ENCODE measurements around the gene STK32C.

Gene STK32C

DNA sequence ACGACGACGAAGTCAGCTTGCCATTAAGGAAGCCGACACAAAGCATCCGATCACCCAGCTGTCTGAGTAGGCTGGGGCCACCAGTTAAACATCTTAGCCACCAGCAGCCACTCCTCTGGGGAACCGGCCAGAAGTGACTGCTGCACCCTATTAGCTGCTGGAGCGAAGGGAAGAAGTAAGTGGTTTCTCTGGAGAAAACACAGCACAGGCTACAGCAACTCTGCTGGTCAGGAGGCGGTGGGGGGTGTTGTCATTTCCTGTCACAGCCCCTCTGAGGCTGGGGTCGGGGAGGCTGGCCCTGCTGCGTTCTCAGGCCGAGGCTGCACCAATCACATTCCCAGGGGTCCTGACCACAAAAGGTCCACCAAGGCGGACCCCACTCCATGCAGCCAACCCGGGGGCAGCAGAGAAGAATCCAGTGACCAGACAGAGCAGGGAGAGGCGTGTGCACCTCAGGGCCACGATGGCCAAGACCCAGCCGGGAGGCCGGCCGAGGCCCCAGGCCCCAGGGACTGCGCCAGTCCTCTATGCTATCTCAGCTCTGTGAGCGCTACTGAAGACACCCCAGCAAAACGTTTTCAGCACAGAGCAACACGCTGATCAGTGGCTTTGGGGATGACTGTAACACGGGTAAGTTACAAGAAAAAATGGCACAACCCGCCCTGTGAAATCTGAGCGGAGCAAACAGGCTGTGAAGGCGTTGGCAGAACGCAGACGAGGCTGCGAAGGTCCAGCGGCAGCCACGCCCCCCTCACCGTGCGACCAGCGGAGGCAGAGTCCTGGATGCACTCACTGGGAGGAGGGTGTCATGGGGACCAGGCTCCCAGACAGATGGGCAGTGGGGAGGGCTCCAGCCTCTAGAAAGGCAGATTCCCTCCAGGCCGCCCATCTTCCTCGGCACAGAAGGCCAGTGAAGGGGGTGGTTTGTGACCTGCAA lies 24.8 kb downstream of the STK32C start:
- Histone ChIP-seq H3K9ac (ENCODE audit: low read depth, low read length) (no peak overlapping the region), H3K4me1 (ENCODE audit: insufficient read depth, low read length) (no peaks in the 10 kb centered on the region), H3K27me3 (ENCODE audit: insufficient read depth, low read length) (no peaks in the 10 kb centered on the region; the same call in 1 of the 2 replicates), H3K9me3 (ENCODE audit: insufficient read depth, low read depth, low read length) (no peaks in the 10 kb centered on the region), H3K4me3 (ENCODE audit: low read length) (no peak overlapping the region), H3K36me3 (ENCODE audit: insufficient read depth, low read depth, low read length) (no peaks in the 10 kb centered on the region), H3K27ac (ENCODE audit: low read length) (no peak overlapping the region)

DNA sequence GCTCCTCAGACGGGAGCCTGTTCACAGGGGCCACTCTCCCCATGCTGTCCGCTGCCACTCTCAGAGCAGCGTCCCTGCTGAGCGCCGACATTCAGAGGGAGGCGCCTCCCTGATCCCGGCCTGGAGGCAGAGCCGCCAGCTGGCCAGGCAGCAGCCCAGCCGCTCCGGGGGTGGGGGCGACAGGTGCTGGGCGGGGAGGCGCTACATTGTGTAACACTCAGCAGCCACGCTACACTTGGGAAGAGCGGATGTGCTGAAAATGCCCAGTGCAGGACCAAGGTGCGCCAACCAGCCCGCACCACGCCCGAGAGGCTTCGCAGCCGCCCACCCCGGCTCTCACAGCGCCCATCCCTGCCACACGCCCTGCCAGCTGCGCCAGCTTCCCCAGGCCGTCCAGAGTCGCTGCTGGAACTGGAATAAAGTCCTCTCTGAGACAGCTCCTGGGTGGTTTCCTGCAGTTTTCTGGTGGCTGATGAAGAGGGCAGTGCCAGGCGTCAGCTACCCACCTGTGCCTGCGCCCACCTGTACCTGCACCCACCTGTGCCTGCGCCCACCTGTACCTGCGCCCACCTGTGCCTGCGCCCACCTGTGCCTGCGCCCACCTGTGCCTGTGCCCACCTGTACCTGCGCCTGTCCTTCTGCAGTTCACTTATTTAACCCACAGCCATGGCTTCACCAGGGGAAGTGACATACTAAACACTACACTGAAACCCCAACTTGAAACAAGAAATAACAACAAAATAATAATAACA lies 25.7 kb downstream of the STK32C start:
- H3K27ac ChIP-seq (ENCODE audit: low read length), result no peak overlapping the region
- no peak overlapping the region for H3K9ac ChIP-seq (ENCODE audit: low read depth, low read length)
- H3K4me3 ChIP-seq (ENCODE audit: low read length), result no peak overlapping the region
- H3K4me1 ChIP-seq (ENCODE audit: insufficient read depth, low read length), result no peaks in the 10 kb centered on the region
- no peaks in the 10 kb centered on the region for H3K9me3 ChIP-seq (ENCODE audit: insufficient read depth, low read depth, low read length)
- H3K36me3 ChIP-seq (ENCODE audit: insufficient read depth, low read depth, low read length), result no peaks in the 10 kb centered on the region
- no peaks in the 10 kb centered on the region; the same call in 1 of the 2 replicates for H3K27me3 ChIP-seq (ENCODE audit: insufficient read depth, low read length)

DNA sequence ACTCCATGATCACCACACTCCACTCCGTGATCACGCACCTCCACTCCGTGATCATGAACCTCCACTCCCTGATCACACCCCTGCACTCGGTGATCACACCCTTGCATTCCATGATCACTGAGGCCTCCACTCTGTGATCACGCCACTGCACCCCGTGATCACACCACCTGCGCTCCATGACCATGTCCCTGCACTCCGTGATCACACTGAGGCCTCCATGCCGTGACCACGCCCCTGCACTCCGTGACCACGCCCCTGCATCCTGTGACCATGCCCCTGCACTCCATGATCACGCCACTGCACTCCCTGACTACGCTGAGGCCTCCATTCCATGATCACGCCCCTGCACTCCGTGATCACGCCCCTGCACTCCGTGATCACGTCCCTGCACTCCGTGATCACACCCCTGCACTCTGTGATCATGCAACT lies 27.1 kb downstream of the STK32C start:
- Histone ChIP-seq H3K27me3 (ENCODE audit: insufficient read depth, low read length) (no peaks in the 10 kb centered on the region; the same call in 1 of the 2 replicates), H3K27ac (ENCODE audit: low read length) (no peak overlapping the region), H3K4me1 (ENCODE audit: insufficient read depth, low read length) (no peaks in the 10 kb centered on the region), H3K36me3 (ENCODE audit: insufficient read depth, low read depth, low read length) (no peaks in the 10 kb centered on the region), H3K9me3 (ENCODE audit: insufficient read depth, low read depth, low read length) (no peaks in the 10 kb centered on the region), H3K9ac (ENCODE audit: low read depth, low read length) (no peak overlapping the region), H3K4me3 (ENCODE audit: low read length) (no peak overlapping the region)

DNA sequence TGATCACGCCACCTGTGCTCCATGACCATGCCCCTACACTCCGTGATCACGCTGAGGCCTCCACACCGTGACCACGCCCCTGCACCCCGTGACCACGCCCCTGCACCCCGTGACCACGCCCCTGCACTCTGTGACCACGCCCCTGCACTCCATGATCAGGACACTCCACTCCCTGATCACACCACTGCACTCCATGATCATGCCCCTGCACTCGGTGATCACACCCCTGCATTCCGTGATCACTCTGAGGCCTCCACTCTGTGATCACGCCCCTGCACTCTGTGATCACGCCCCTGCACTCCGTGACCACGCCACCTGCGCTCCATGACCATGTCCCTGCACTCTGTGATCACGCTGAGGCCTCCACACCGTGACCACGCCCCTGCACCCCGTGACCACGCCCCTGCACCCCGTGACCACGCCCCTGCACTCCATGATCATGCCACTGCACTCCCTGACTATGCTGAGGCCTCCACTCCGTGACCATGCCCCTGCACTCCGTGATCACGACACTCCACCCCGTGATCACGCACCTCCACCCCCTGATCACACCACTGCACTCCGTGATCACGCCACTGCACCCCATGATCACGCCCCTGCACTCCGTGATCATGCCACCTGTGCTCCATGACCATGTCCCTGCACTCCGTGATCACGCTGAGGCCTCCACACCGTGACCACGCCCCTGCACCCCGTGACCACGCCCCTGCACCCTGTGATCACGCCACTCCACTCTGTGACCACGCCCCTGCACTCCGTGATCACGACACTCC lies 27.7 kb downstream of the STK32C start:
- H3K9me3 ChIP-seq (ENCODE audit: insufficient read depth, low read depth, low read length), result no peaks in the 10 kb centered on the region
- H3K27me3 ChIP-seq (ENCODE audit: insufficient read depth, low read length), result no peaks in the 10 kb centered on the region; the same call in 1 of the 2 replicates
- H3K4me3 ChIP-seq (ENCODE audit: low read length), result no peak overlapping the region
- no peaks in the 10 kb centered on the region for H3K4me1 ChIP-seq (ENCODE audit: insufficient read depth, low read length)
- H3K27ac ChIP-seq (ENCODE audit: low read length), result no peak overlapping the region
- no peak overlapping the region for H3K9ac ChIP-seq (ENCODE audit: low read depth, low read length)
- H3K36me3 ChIP-seq (ENCODE audit: insufficient read depth, low read depth, low read length), result no peaks in the 10 kb centered on the region

DNA sequence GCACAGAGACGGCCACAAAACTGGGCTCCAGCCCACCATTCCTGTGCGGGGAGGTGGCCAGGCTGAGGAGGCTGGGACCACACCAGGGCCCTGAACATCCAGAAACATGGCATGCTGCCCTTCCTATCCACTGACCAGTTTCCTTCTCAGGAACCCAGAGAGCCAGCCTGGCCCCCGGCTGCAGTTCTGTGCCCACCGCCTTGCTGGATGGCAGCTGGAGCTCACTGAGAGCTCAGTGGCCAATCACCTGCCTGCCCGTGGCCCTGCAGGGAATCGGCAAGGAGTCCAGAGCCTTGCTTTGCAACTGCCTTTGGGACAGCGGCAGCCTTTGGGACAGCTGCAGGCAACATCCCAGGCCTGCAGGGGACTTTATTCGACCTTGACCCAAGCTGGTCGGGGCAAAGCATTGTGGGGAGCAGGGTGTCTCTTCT lies 30.4 kb downstream of the STK32C start:
- H3K27ac ChIP-seq (ENCODE audit: low read length), result no peak overlapping the region
- no peaks in the 10 kb centered on the region for H3K9me3 ChIP-seq (ENCODE audit: insufficient read depth, low read depth, low read length)
- no peak overlapping the region for H3K4me3 ChIP-seq (ENCODE audit: low read length)
- no peak overlapping the region for H3K9ac ChIP-seq (ENCODE audit: low read depth, low read length)
- H3K36me3 ChIP-seq (ENCODE audit: insufficient read depth, low read depth, low read length), result no peaks in the 10 kb centered on the region
- no peaks in the 10 kb centered on the region for H3K4me1 ChIP-seq (ENCODE audit: insufficient read depth, low read length)
- H3K27me3 ChIP-seq (ENCODE audit: insufficient read depth, low read length), result no peaks in the 10 kb centered on the region

DNA sequence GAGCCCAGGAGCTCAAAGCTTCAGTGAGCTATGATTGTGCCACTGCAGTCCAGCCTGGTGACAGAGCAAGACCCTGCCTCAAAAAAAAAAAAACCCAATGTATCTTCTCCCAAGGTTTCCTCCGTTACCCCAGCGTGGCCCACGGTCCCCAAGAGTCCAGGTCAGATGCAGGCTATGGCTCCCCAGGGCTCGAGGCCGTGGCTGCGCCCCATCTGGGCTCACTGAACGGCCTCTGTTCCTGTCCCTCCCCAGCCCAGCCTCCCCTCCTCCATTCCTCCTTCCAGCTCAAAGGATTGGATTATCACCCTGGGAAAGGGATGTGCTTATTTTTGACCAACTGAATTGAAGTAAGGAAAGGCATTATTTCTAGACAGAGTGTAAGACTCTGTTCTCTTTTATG lies 31.0 kb downstream of the STK32C start:
- no peaks in the 10 kb centered on the region for H3K36me3 ChIP-seq (ENCODE audit: insufficient read depth, low read depth, low read length)
- H3K27me3 ChIP-seq (ENCODE audit: insufficient read depth, low read length), result no peaks in the 10 kb centered on the region
- no peak overlapping the region for H3K27ac ChIP-seq (ENCODE audit: low read length)

DNA sequence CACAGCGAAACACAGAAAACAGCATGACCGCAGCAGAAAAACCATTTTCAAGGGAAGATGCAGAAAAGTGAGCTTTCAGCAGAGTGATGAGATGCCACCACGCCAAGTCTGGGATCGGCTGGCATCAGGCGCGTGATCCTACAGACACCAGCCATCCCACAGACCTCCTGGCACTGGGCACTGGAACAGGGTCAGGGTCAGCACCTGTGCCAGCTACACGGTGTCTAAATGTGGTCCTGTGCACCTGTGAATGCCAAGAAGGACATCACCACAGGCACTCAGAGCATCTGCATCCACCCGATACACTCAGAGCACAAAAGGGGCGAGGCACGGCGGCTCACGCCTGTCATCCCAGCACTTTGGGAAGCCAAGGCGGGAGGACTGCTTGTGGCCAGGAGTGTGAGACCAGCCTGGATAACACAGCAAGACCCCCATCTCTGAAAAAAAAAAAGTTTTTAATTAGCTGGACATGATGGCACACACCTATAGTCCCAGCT lies 31.5 kb downstream of the STK32C start:
- H3K36me3 ChIP-seq (ENCODE audit: insufficient read depth, low read depth, low read length), result no peaks in the 10 kb centered on the region
- H3K9ac ChIP-seq (ENCODE audit: low read depth, low read length), result no peak overlapping the region
- no peak overlapping the region for H3K4me3 ChIP-seq (ENCODE audit: low read length)
- no peaks in the 10 kb centered on the region for H3K27me3 ChIP-seq (ENCODE audit: insufficient read depth, low read length)
- H3K9me3 ChIP-seq (ENCODE audit: insufficient read depth, low read depth, low read length), result no peaks in the 10 kb centered on the region
- no peak overlapping the region for H3K27ac ChIP-seq (ENCODE audit: low read length)
- H3K4me1 ChIP-seq (ENCODE audit: insufficient read depth, low read length), result no peaks in the 10 kb centered on the region

More for the DNA sequence above, 31.0 kb downstream of the STK32C start:
- no peak overlapping the region for H3K4me3 ChIP-seq (ENCODE audit: low read length)
- no peak overlapping the region for H3K9ac ChIP-seq (ENCODE audit: low read depth, low read length)
- H3K4me1 ChIP-seq (ENCODE audit: insufficient read depth, low read length), result no peaks in the 10 kb centered on the region
- no peaks in the 10 kb centered on the region for H3K9me3 ChIP-seq (ENCODE audit: insufficient read depth, low read depth, low read length)

DNA sequence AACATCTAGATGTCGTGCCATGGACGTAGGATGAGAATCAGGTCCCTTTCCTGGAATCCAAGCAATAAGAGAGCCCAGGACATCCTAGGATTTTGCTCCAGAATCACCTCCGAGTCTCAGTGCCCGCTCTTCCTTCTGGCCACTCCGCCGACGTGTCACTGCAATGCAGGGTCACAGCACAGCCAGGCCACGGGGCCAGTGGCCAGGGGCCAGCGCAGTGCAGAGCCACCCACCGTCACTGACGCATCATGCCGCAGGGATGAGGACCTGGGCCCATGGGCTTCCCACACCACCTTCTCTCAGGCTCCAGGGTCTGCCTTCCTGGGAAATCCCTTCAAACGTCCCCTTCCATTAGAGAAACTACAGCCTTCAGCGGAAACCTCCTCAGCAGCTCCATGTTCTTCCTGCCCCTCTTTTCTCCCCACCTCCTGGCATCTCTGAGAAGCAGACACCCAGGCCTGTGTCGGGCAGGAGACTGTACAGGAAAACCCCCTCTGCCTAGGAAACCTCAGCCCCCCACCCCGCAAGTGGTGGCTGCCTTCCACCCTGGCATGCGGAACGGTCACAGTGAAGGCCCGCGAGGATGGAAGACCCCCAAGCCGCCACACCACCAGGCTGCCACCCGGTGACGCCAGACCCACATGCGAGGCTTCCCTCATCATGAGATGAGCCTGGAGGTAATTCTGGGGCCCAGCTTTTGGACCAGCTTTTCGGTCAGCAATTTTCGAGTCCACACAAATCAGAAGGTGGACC lies 32.1 kb downstream of the STK32C start:
- Histone ChIP-seq H3K9me3 (ENCODE audit: insufficient read depth, low read depth, low read length) (no peaks in the 10 kb centered on the region), H3K27me3 (ENCODE audit: insufficient read depth, low read length) (no peaks in the 10 kb centered on the region), H3K4me1 (ENCODE audit: insufficient read depth, low read length) (no peaks in the 10 kb centered on the region), H3K36me3 (ENCODE audit: insufficient read depth, low read depth, low read length) (no peaks in the 10 kb centered on the region), H3K9ac (ENCODE audit: low read depth, low read length) (no peak overlapping the region), H3K4me3 (ENCODE audit: low read length) (no peak overlapping the region), H3K27ac (ENCODE audit: low read length) (no peak overlapping the region)

DNA sequence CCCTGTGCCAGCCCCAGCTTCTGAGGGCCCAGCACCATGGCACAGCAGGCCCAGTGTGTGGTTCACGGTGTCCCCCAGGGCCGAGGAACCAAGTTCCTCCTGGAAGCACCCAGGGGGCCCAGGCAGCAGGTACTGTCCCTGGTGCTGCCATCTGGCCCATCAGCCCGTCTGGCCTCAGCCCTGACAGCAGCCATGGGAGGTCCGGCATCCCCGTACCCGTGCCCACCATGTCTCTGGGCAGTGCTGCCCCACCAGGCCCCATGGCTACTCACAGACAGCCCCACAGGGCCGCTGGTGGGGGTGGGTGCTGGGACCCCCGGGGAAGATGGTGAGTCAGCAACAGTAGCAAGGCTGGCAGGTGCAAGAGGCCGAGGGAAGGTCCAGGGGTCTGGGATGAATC lies 32.8 kb downstream of the STK32C start:
- H3K9ac ChIP-seq (ENCODE audit: low read depth, low read length), result no peak overlapping the region; the same call in 1 of the 2 replicates
- H3K9me3 ChIP-seq (ENCODE audit: insufficient read depth, low read depth, low read length), result no peaks in the 10 kb centered on the region
- no peak overlapping the region for H3K27ac ChIP-seq (ENCODE audit: low read length)
- H3K4me3 ChIP-seq (ENCODE audit: low read length), result no peak overlapping the region
- no peaks in the 10 kb centered on the region for H3K27me3 ChIP-seq (ENCODE audit: insufficient read depth, low read length)
- no peaks in the 10 kb centered on the region for H3K36me3 ChIP-seq (ENCODE audit: insufficient read depth, low read depth, low read length)
- no peaks in the 10 kb centered on the region for H3K4me1 ChIP-seq (ENCODE audit: insufficient read depth, low read length)

DNA sequence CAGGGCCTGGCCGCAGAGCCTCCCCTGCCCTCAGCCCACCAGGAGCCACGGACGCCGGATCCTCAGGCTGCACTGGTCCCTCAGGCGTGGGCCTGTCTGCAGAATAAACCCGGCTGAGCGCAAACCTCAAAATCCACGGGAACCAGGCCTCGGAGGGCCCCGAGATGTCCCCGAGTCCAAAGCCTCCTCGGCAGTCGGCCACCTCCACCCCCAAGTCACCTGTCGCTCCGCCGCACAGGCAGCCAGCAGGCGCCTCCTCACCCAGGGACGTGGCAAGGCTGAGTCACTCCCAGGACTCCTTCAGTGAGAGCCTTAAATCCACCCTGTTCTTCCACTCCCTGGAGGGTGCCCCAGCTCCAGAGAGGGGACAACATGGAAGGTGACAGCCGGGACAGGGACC lies 33.2 kb downstream of the STK32C start:
- Histone ChIP-seq H3K9ac (ENCODE audit: low read depth, low read length) (no peak overlapping the region; the same call in 1 of the 2 replicates), H3K4me1 (ENCODE audit: insufficient read depth, low read length) (no peaks in the 10 kb centered on the region), H3K9me3 (ENCODE audit: insufficient read depth, low read depth, low read length) (no peaks in the 10 kb centered on the region), H3K27me3 (ENCODE audit: insufficient read depth, low read length) (no peaks in the 10 kb centered on the region), H3K27ac (ENCODE audit: low read length) (no peak overlapping the region), H3K4me3 (ENCODE audit: low read length) (no peak overlapping the region), H3K36me3 (ENCODE audit: insufficient read depth, low read depth, low read length) (no peaks in the 10 kb centered on the region)

DNA sequence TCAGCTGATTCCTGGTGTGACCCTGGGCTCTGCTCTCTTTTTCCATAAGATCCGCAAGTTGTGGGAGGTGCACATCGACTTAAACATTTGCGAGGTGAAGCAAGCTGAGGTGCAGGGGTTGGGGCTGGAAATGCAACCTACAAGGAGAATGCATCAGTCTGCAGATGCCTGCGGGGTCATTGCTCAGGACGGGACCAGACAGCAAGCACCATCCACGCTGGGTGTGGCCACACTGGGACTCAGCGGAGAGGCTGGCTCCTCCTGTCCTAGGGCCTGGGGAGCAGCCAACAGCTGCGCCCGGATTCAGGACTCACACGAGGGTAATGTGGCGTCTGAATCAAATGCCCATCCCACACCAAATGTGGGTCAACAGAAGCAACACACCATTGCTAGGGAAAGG lies 33.8 kb downstream of the STK32C start:
- Histone ChIP-seq H3K27ac (ENCODE audit: low read length) (no peak overlapping the region), H3K4me3 (ENCODE audit: low read length) (no peak overlapping the region), H3K9me3 (ENCODE audit: insufficient read depth, low read depth, low read length) (no peaks in the 10 kb centered on the region), H3K36me3 (ENCODE audit: insufficient read depth, low read depth, low read length) (no peaks in the 10 kb centered on the region), H3K9ac (ENCODE audit: low read depth, low read length) (no peak overlapping the region), H3K4me1 (ENCODE audit: insufficient read depth, low read length) (no peaks in the 10 kb centered on the region), H3K27me3 (ENCODE audit: insufficient read depth, low read length) (no peaks in the 10 kb centered on the region)
